Mesendoderm (in vitro differentiated cells): ENCODE results near the gene CHSY1.

Experiments used
- DNase-seq: peaks from one replicate; pipeline ENCODE4 v3.0.0; 2013
- H2AK5ac ChIP-seq: 2 replicates; pipeline ENCODE4 v1.6.1; 2013; ENCODE audit warnings: low read length, inconsistent platforms
- H2BK120ac ChIP-seq: 2 replicates; pipeline ENCODE4 v1.6.1; 2013; ENCODE audit warnings: low read depth, mild to moderate bottlenecking, low read length, moderate library complexity, mixed read lengths
- H2BK15ac ChIP-seq: replicated peaks from 2 replicates; pipeline ENCODE4 v1.6.1; 2013; ENCODE audit warnings: low read depth, mild to moderate bottlenecking, moderate library complexity
- H2BK5ac ChIP-seq: 2 replicates; pipeline ENCODE4 v1.6.1; 2013; ENCODE audit warnings: low read length, inconsistent platforms
- H3K18ac ChIP-seq: 2 replicates; pipeline ENCODE4 v1.6.1; 2013; ENCODE audit warnings: mild to moderate bottlenecking, low read length, mixed read lengths
- H3K23ac ChIP-seq: one replicate; pipeline ENCODE4 v1.6.1; 2013; ENCODE audit warnings: low read length
- H3K27ac ChIP-seq: 2 replicates; pipeline ENCODE4 v1.5.1; 2013; ENCODE audit warnings: low read depth, mild to moderate bottlenecking, inconsistent platforms, low read length, moderate library complexity
- H3K27me3 ChIP-seq: 2 replicates; pipeline ENCODE4 v1.6.1; 2013; ENCODE audit warnings: low read length, control low read depth, mild to moderate bottlenecking, inconsistent platforms; ENCODE audit not compliant: insufficient read depth, poor library complexity
- H3K36me3 ChIP-seq: 2 replicates; pipeline ENCODE4 v1.6.1; 2013; ENCODE audit warnings: low read length, inconsistent platforms; ENCODE audit not compliant: control insufficient read depth, insufficient read depth
- H3K4ac ChIP-seq: one replicate; pipeline ENCODE4 v1.6.1; 2013; ENCODE audit warnings: low read depth, mild to moderate bottlenecking, low read length, moderate library complexity
- H3K4me1 ChIP-seq: 2 replicates; pipeline ENCODE4 v1.6.1; 2013; ENCODE audit warnings: low read depth, low read length, inconsistent platforms; ENCODE audit not compliant: control insufficient read depth
- H3K4me2 ChIP-seq: 2 replicates; pipeline ENCODE4 v1.6.1; 2013; ENCODE audit warnings: low read length
- H3K4me3 ChIP-seq: 2 replicates; pipeline ENCODE4 v1.5.1; 2013; ENCODE audit warnings: mild to moderate bottlenecking, low read length
- H3K56ac ChIP-seq: one replicate; pipeline ENCODE4 v1.6.1; 2013; ENCODE audit warnings: low read length
- H3K79me1 ChIP-seq: 2 replicates; pipeline ENCODE4 v1.6.1; 2013; ENCODE audit warnings: low read length, inconsistent platforms
- H3K79me2 ChIP-seq: 2 replicates; pipeline ENCODE4 v1.6.1; 2013; ENCODE audit warnings: mild to moderate bottlenecking, low read length; ENCODE audit not compliant: control insufficient read depth, insufficient read depth
- H3K9ac ChIP-seq: 2 replicates; pipeline ENCODE4 v1.6.1; 2013; ENCODE audit warnings: low read length, inconsistent platforms
- H4K5ac ChIP-seq: one replicate; pipeline ENCODE4 v1.6.1; 2013; ENCODE audit warnings: low read length
- H4K8ac ChIP-seq: one replicate; pipeline ENCODE4 v1.6.1; 2013; ENCODE audit warnings: low read depth, mild to moderate bottlenecking, control low read depth, low read length, moderate library complexity
- WGBS: extraction: QIAGEN DNeasy Blood & Tissue Kit; methylation state at CpG from one replicate; pipeline ENCODE4 v1.1.7; 2013; ENCODE audit warnings: low lambda C conversion rate, missing lambda C conversion rate; ENCODE audit not compliant: insufficient coverage; ENCODE audit errors: extremely low coverage; 5-methylcytosine and 5-hydroxymethylcytosine counted together

Gene CHSY1

GRCh38 chr15:101221902-101222301, 29.9 kb downstream of the CHSY1 start:
- no peak overlapping the region for H4K5ac ChIP-seq
- H3K18ac ChIP-seq = no peak overlapping the region
- no CpG with 5 or more reads among the region's 4 CpGs for WGBS
- no peak for DNase-seq
- no peak overlapping the region for H3K9ac ChIP-seq
- no peak overlapping the region for H2BK15ac ChIP-seq
- no peak overlapping the region for H3K56ac ChIP-seq
- H4K8ac ChIP-seq = no peak overlapping the region
- no peaks in the 10 kb centered on the region for H3K27me3 ChIP-seq
- H3K23ac ChIP-seq = no peak overlapping the region
- no peaks in the 10 kb centered on the region for H3K4me1 ChIP-seq
- no peaks in the 10 kb centered on the region for H3K36me3 ChIP-seq
- peaks cover 30% of the 10 kb centered on the region for H3K79me1 ChIP-seq
- no peak overlapping the region for H3K4me3 ChIP-seq
- H3K27ac ChIP-seq = no peak overlapping the region
- no peak overlapping the region for H2BK5ac ChIP-seq
- H3K79me2 ChIP-seq = peaks cover 74% of the 10 kb centered on the region
- no peak overlapping the region for H3K4ac ChIP-seq
- no peak overlapping the region for H2BK120ac ChIP-seq
- no peak overlapping the region for H3K4me2 ChIP-seq
- H2AK5ac ChIP-seq = no peak overlapping the region

- no peak overlapping the region for H3K4me2 ChIP-seq
- H3K27ac ChIP-seq = no peak overlapping the region
- no peaks in the 10 kb centered on the region for H3K4me1 ChIP-seq
- H3K79me2 ChIP-seq = peaks cover 68% of the 10 kb centered on the region
- no peak overlapping the region for H3K4ac ChIP-seq
- H3K23ac ChIP-seq = no peak overlapping the region
- no peak overlapping the region for H2AK5ac ChIP-seq
- peaks cover 32% of the 10 kb centered on the region for H3K79me1 ChIP-seq
- no peaks in the 10 kb centered on the region for H3K36me3 ChIP-seq
- no peak overlapping the region for H3K18ac ChIP-seq
- H3K27me3 ChIP-seq = no peaks in the 10 kb centered on the region
- H4K8ac ChIP-seq = no peak overlapping the region
- no CpG with 5 or more reads among the region's 2 CpGs for WGBS
- H3K4me3 ChIP-seq = no peak overlapping the region
- no peak overlapping the region for H4K5ac ChIP-seq
- no peak for DNase-seq
- H3K56ac ChIP-seq = no peak overlapping the region
- no peak overlapping the region for H2BK5ac ChIP-seq
- no peak overlapping the region for H2BK120ac ChIP-seq
- no peak overlapping the region for H3K9ac ChIP-seq
- no peak overlapping the region for H2BK15ac ChIP-seq
Measured at GRCh38 chr15:101220060-101220459, 31.8 kb downstream of the CHSY1 start.

- Histone ChIP-seq H3K36me3 (no peaks in the 10 kb centered on the region), H3K4me2 (no peak overlapping the region), H3K4me1 (no peaks in the 10 kb centered on the region), H2AK5ac (no peak overlapping the region), H3K4ac (no peak overlapping the region), H3K18ac (no peak overlapping the region), H3K27ac (no peak overlapping the region), H4K5ac (no peak overlapping the region), H3K56ac (no peak overlapping the region), H2BK5ac (no peak overlapping the region), H3K79me2 (peaks cover 62% of the 10 kb centered on the region), H3K79me1 (peaks cover 29% of the 10 kb centered on the region), H3K27me3 (no peaks in the 10 kb centered on the region), H3K4me3 (no peak overlapping the region), H2BK120ac (no peak overlapping the region), H3K23ac (no peak overlapping the region), H2BK15ac (no peak overlapping the region), H4K8ac (no peak overlapping the region), H3K9ac (no peak overlapping the region)
- WGBS = no CpG with 5 or more reads among the region's 6 CpGs
- no peak for DNase-seq
Measured at GRCh38 chr15:101219441-101219840, 32.4 kb downstream of the CHSY1 start.

GRCh38 chr15:101217446-101217845, 34.4 kb downstream of the CHSY1 start:
- peaks cover 32% of the 10 kb centered on the region for H3K79me1 ChIP-seq
- WGBS = no CpG with 5 or more reads among the region's 6 CpGs
- H3K4me3 ChIP-seq = no peak overlapping the region
- H3K4me1 ChIP-seq = no peaks in the 10 kb centered on the region
- H3K27ac ChIP-seq = no peak overlapping the region
- H3K9ac ChIP-seq = no peak overlapping the region
- H3K23ac ChIP-seq = no peak overlapping the region
- H3K4me2 ChIP-seq = no peak overlapping the region
- H2BK15ac ChIP-seq = no peak overlapping the region
- H3K56ac ChIP-seq = peak overlapping the region; percentile 40
- peaks cover 2% of the 10 kb centered on the region for H3K36me3 ChIP-seq
- no peak overlapping the region for H4K8ac ChIP-seq
- peaks cover 60% of the 10 kb centered on the region for H3K79me2 ChIP-seq
- H3K27me3 ChIP-seq = no peaks in the 10 kb centered on the region
- H2BK120ac ChIP-seq = no peak overlapping the region
- DNase-seq = no peak
- H4K5ac ChIP-seq = no peak overlapping the region
- H2AK5ac ChIP-seq = no peak overlapping the region
- no peak overlapping the region for H3K18ac ChIP-seq
- no peak overlapping the region for H3K4ac ChIP-seq
- no peak overlapping the region for H2BK5ac ChIP-seq

- H2BK120ac ChIP-seq = no peak overlapping the region
- peaks cover 2% of the 10 kb centered on the region for H3K36me3 ChIP-seq
- no peak overlapping the region for H3K4me2 ChIP-seq
- no peak for DNase-seq
- H2AK5ac ChIP-seq = no peak overlapping the region
- no peak overlapping the region for H3K23ac ChIP-seq
- no CpG with 5 or more reads among the region's 3 CpGs for WGBS
- H3K4me3 ChIP-seq = no peak overlapping the region
- no peak overlapping the region for H4K8ac ChIP-seq
- H3K79me2 ChIP-seq = peaks cover 58% of the 10 kb centered on the region
- no peaks in the 10 kb centered on the region for H3K27me3 ChIP-seq
- H4K5ac ChIP-seq = no peak overlapping the region
- no peak overlapping the region for H3K56ac ChIP-seq
- no peak overlapping the region for H3K4ac ChIP-seq
- no peak overlapping the region for H2BK15ac ChIP-seq
- peaks cover 32% of the 10 kb centered on the region for H3K79me1 ChIP-seq
- H3K9ac ChIP-seq = no peak overlapping the region
- no peak overlapping the region for H3K27ac ChIP-seq
- no peak overlapping the region for H3K18ac ChIP-seq
- H2BK5ac ChIP-seq = no peak overlapping the region
- H3K4me1 ChIP-seq = peaks cover 2% of the 10 kb centered on the region
Measured at GRCh38 chr15:101216100-101216499, 35.7 kb downstream of the CHSY1 start.

- Histone ChIP-seq H3K56ac (no peak overlapping the region), H2BK15ac (no peak overlapping the region), H3K4me1 (peaks cover 2% of the 10 kb centered on the region), H3K79me1 (peaks cover 32% of the 10 kb centered on the region), H3K4ac (no peak overlapping the region), H3K27me3 (no peaks in the 10 kb centered on the region), H3K23ac (no peak overlapping the region), H3K4me3 (no peak overlapping the region), H2AK5ac (no peak overlapping the region), H4K8ac (no peak overlapping the region), H3K79me2 (peaks cover 56% of the 10 kb centered on the region), H3K9ac (no peak overlapping the region), H3K36me3 (peaks cover 2% of the 10 kb centered on the region), H3K27ac (no peak overlapping the region), H3K18ac (no peak overlapping the region), H2BK5ac (no peak overlapping the region), H4K5ac (no peak overlapping the region), H2BK120ac (no peak overlapping the region), H3K4me2 (no peak overlapping the region)
- WGBS = no CpG with 5 or more reads among the region's 4 CpGs
- DNase-seq = no peak
Measured at GRCh38 chr15:101215681-101216080, 36.2 kb downstream of the CHSY1 start.
